ENCODE measurements around the gene CTNNA2.
"Not testable (repeated sequence)": the region's sequence is repeated elsewhere in the genome, so short reads cannot be mapped to it uniquely, and the experiment has no call there.

Gene CTNNA2

GRCh38 chr2:80042635-80043034 is 529.8 kb downstream of the CTNNA2 start:
- no peak for DNase-seq

- no peak for DNase-seq
Observed at GRCh38 chr2:80048296-80048695, 535.4 kb downstream of the CTNNA2 start.

- no peak for DNase-seq
Observed at GRCh38 chr2:80050246-80050645, 537.4 kb downstream of the CTNNA2 start.

- no peak for DNase-seq
Observed at GRCh38 chr2:80053522-80054345, 540.9 kb downstream of the CTNNA2 start.

- no peak for DNase-seq
Observed at GRCh38 chr2:80054346-80054675, 541.5 kb downstream of the CTNNA2 start.

- no peak for DNase-seq
Observed at GRCh38 chr2:80057956-80058355, 545.1 kb downstream of the CTNNA2 start.

- DNase-seq, result no peak
Observed at GRCh38 chr2:80058562-80058961, 545.7 kb downstream of the CTNNA2 start.

- DNase-seq, result no peak
Observed at GRCh38 chr2:80059447-80059846, 546.6 kb downstream of the CTNNA2 start.

- no peak for DNase-seq
Observed at GRCh38 chr2:80061881-80062280, 549.0 kb downstream of the CTNNA2 start.

- no peak for DNase-seq
Observed at GRCh38 chr2:80062298-80062697, 549.4 kb downstream of the CTNNA2 start.

GRCh38 chr2:80068038-80068731 is 555.3 kb downstream of the CTNNA2 start:
- no peak for DNase-seq

GRCh38 chr2:80070587-80070986 is 557.7 kb downstream of the CTNNA2 start:
- DNase-seq, result no peak

GRCh38 chr2:80071941-80072340 is 559.1 kb downstream of the CTNNA2 start:
- no peak for DNase-seq

- DNase-seq, result peak; percentile 16
Observed at GRCh38 chr2:80073134-80073561, 560.3 kb downstream of the CTNNA2 start.

GRCh38 chr2:80074321-80075070 is 561.6 kb downstream of the CTNNA2 start:
- DNase-seq, result no peak

GRCh38 chr2:80075719-80076118 is 562.9 kb downstream of the CTNNA2 start:
- DNase-seq, result no peak

- DNase-seq, result no peak
Observed at GRCh38 chr2:80078290-80079036, 565.6 kb downstream of the CTNNA2 start.

- no peak for DNase-seq
Observed at GRCh38 chr2:80080957-80081356, 568.1 kb downstream of the CTNNA2 start.

- DNase-seq, result no peak
Observed at GRCh38 chr2:80086831-80087230, 574.0 kb downstream of the CTNNA2 start.

GRCh38 chr2:80091237-80091636 is 578.4 kb downstream of the CTNNA2 start:
- DNase-seq, result no peak

GRCh38 chr2:80092474-80092873 is 579.6 kb downstream of the CTNNA2 start:
- DNase-seq, result no peak

- not testable (repeated sequence) for DNase-seq
Observed at GRCh38 chr2:80098503-80098902, 585.7 kb downstream of the CTNNA2 start.

GRCh38 chr2:80102026-80102425 is 589.2 kb downstream of the CTNNA2 start:
- no peak for DNase-seq
